T-helper 2 cell (primary cell): ENCODE results near the gene WSB1.

Experiments used
- DNase-seq, 5 experiments: peaks; one replicate each; pipeline versions ENCODE4 v3.0.0 to v3.0.0-alpha.2; 2012 to 2022

WSB1 gene

GRCh38 chr17:27280527-27280926, 13.4 kb upstream of the WSB1 start:
- no peak for DNase-seq

GRCh38 chr17:27281438-27281837, 12.5 kb upstream of the WSB1 start:
- DNase-seq = no peak

- DNase-seq = no peak
Measured at GRCh38 chr17:27282054-27282551, 11.8 kb upstream of the WSB1 start.

GRCh38 chr17:27283060-27283459, 10.9 kb upstream of the WSB1 start:
- no peak for DNase-seq

GRCh38 chr17:27283751-27284150, 10.2 kb upstream of the WSB1 start:
- no peak for DNase-seq

GRCh38 chr17:27284811-27285415, 9.0 kb upstream of the WSB1 start:
- no peak for DNase-seq

- no peak for DNase-seq
Measured at GRCh38 chr17:27285516-27285915, 8.4 kb upstream of the WSB1 start.

GRCh38 chr17:27288183-27288582, 5.7 kb upstream of the WSB1 start:
- no peak for DNase-seq

GRCh38 chr17:27289856-27290255, 4.1 kb upstream of the WSB1 start:
- DNase-seq = no peak

- no peak for DNase-seq
Measured at GRCh38 chr17:27290916-27291598, 2.9 kb upstream of the WSB1 start.

- peak in 1 of 5 experiments; percentile 13 for DNase-seq
Measured at GRCh38 chr17:27293359-27293897, 486 bp upstream of the WSB1 start.

GRCh38 chr17:27294689-27295630, 1.0 kb downstream of the WSB1 start:
- peak in 4 of 5 experiments; percentile 3 to 87 (median 30) for DNase-seq

- DNase-seq = peak in 2 of 5 experiments; percentile 12 to 23
Measured at GRCh38 chr17:27295945-27296344, 2.0 kb downstream of the WSB1 start.

- peak in 1 of 5 experiments; percentile 24 for DNase-seq
Measured at GRCh38 chr17:27296428-27296979, 2.6 kb downstream of the WSB1 start.

GRCh38 chr17:27299384-27300049, 5.6 kb downstream of the WSB1 start:
- DNase-seq = peak in 1 of 5 experiments; percentile 32

GRCh38 chr17:27303734-27304133, 9.8 kb downstream of the WSB1 start:
- DNase-seq = no peak

- no peak for DNase-seq
Measured at GRCh38 chr17:27306276-27306835, 12.4 kb downstream of the WSB1 start.

- DNase-seq = no peak
Measured at GRCh38 chr17:27310565-27311110, 16.7 kb downstream of the WSB1 start.

GRCh38 chr17:27313301-27313700, 19.4 kb downstream of the WSB1 start:
- no peak for DNase-seq

GRCh38 chr17:27315322-27315721, 21.4 kb downstream of the WSB1 start:
- no peak for DNase-seq

GRCh38 chr17:27315796-27316465, 22.0 kb downstream of the WSB1 start:
- DNase-seq = no peak
